ENCODE data around the gene IL4R. TPM values are rescaled to one million over a fixed set of nuclear protein-coding genes. Genes with fewer than 3 reads are reported as not detected.
"Not testable (repeated sequence)": the region's sequence is repeated elsewhere in the genome, so short reads cannot be mapped to it uniquely, and the experiment has no call there.

IL4R gene
- polyA plus RNA-seq, 3 donors: 14.3 to 17.3 (median 14.5) TPM

GRCh38 chr16:27377666-27378485 is 64.1 kb downstream of the IL4R start:
- no peak for DNase-seq (ENCODE audit: low read depth in 3 of 3, low spot score in 2 of 3)

- DNase-seq (ENCODE audit: low read depth in 3 of 3, low spot score in 2 of 3): no peak
Observed at GRCh38 chr16:27378871-27379481, 65.2 kb downstream of the IL4R start.

GRCh38 chr16:27379919-27380318 is 66.1 kb downstream of the IL4R start:
- no peak for DNase-seq (ENCODE audit: low read depth in 3 of 3, low spot score in 2 of 3)

DNA sequence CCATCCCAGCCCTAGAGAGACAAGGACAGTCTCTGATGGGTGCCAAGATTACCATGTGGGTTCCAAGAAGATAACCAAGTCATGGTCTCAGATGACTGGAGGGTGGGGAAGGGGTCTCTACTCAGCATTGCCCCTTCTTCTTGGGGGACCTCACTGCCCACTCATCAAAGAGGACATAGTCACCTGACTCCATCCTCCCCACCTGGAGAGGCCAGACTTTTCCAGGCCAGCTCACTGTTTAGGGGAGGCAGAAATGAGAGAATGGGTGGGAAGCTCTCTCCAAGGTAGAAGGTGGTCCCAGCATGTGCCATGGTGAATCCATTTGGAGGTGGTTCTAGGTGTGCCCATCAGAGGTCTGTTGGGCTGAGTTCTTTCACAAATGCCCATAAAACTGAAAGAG is 67.5 kb downstream of the IL4R start:
- no peak for DNase-seq (ENCODE audit: low read depth in 3 of 3, low spot score in 2 of 3)

DNA sequence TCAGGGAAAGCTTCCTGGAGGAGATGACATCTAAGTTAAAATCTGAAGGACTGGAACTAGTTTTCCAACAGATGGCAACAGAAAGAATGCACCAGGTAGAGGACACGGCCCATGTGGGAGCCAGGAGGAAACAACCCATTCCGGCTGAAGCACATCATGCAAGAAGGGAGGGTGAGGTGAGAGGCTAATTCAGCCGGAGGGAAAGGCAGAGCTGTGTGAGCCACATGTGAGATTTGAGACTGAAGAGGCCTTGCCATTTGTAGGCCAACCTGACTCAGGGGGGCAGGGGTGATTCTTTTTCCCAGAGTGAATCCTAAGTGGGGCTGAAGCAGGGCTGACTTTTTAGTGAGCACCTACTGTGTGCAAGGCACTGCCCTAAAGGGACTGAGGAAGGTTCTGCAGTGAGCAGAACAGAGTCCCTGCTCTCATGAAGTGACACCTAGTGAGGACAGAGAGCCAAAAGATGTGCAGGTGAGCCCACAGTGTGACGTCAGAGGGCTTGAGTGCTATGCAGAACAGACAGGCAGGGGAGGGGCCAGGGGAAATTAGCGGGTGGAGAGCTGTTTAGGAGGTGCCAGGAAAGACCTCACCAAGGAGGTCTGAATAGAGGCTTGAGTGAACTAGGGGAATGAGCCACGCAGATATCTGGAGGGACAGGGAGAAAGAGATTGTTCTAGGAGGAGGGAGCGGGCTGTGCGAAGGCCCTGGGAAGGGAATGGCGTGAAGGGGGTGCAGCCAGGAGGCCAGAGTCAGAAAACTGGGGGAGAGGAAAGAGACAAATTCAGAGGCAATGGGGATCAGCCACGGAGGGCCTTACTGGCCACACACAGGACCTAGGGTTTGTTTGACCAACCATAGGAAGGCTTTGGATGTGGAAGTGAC is 68.4 kb downstream of the IL4R start:
- no peak for DNase-seq (ENCODE audit: low read depth in 3 of 3, low spot score in 2 of 3)

- DNase-seq (ENCODE audit: low read depth in 3 of 3, low spot score in 2 of 3): no peak
Observed at GRCh38 chr16:27383556-27384243, 69.9 kb downstream of the IL4R start.

DNA sequence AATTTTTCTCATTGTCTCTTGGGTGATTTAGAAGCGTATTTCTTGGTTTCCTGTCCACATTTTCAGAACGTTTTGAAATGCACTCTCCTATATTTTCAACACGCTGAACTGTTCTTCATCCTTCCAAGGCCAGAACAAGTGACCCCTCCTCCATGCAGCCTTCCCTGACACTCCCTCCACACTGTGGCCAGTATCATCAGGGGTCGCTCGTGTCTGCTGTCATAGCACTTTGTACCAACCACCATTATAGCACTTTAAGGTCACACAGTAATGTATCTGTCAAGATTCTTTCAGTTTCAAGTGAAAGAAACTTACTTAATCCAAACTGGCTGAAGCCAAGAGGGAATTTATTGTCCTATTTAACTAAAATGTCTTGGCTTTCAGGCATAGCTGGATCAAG is 70.7 kb downstream of the IL4R start:
- no peak for DNase-seq (ENCODE audit: low read depth in 3 of 3, low spot score in 2 of 3)

DNA sequence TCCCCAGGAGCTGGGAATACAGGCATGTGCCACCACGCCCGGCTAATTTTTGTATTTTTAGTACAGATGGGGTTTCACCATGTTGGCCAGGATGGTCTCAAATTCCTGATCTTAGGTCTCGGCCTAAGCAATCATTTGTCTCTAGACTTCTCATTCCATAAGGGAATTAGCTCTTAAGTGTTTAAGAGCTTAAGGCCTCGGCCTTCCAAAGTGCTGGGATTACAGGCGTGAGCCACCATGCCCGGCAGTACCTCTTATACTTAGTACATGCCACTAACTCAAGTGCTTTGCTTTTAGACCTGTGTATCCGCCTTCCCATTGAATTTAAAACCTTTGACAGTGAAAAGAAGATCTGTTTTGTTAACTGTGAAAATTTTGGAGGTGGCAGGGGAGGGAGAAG is 71.6 kb downstream of the IL4R start:
- DNase-seq (ENCODE audit: low read depth in 3 of 3, low spot score in 2 of 3): no peak

GRCh38 chr16:27386674-27387073 is 72.9 kb downstream of the IL4R start:
- DNase-seq (ENCODE audit: low read depth in 3 of 3, low spot score in 2 of 3): no peak

DNA sequence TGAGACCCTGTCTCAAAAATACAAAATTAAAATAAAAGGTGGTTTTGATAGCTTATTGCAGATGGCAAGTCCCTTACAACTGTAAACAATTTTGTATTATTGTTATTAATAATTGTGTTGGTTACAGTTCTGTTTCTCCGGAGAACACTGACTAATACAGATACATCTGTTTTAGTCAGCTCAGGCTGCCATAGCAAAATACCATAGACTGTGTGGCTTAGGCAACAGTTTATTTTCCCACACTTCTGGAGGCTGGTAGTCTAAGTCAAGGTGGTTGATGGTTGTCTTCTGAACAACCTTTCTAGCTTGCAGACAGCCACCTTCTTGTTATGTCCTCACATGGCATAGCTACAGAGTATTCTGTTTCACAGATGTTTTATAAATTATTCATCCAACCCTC is 74.0 kb downstream of the IL4R start:
- DNase-seq (ENCODE audit: low read depth in 3 of 3, low spot score in 2 of 3): no peak

GRCh38 chr16:27389272-27389961 is 75.6 kb downstream of the IL4R start:
- no peak for DNase-seq (ENCODE audit: low read depth in 3 of 3, low spot score in 2 of 3)

GRCh38 chr16:27390151-27390550 is 76.4 kb downstream of the IL4R start:
- DNase-seq (ENCODE audit: low read depth in 3 of 3, low spot score in 2 of 3): no peak

- DNase-seq (ENCODE audit: low read depth in 3 of 3, low spot score in 2 of 3): no peak
Observed at GRCh38 chr16:27392671-27393070, 78.9 kb downstream of the IL4R start.

GRCh38 chr16:27394516-27394915 is 80.7 kb downstream of the IL4R start:
- no peak for DNase-seq (ENCODE audit: low read depth in 3 of 3, low spot score in 2 of 3)

DNA sequence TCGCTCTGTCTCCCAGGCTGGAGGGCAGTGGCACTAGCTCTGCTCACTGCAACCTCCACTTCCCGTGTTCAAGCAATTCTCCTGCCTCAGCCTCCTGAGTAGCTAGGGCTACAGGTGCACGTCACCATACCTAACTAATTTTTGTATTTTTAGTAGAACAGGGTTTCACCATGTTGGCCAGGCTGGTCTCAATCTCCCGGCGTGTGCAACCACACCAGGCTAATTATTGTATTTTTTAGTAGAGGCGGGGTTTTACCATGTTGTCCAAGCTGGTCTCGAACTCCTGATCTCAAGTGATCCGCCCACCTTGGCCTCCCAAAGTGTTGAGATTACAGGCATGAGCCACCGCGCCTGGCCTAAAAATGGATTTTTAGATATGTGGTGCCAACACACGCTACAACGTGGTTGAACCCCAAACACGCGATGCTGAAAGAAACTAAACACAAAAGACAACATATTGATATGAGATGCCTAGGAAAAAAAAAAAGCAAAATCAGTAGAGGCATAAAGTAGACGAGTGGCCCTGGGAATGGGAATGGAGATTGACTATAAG is 84.6 kb downstream of the IL4R start:
- DNase-seq (ENCODE audit: low read depth in 3 of 3, low spot score in 2 of 3): not testable (repeated sequence)

GRCh38 chr16:27398894-27399853 is 85.4 kb downstream of the IL4R start:
- DNase-seq (ENCODE audit: low read depth in 3 of 3, low spot score in 2 of 3): no peak

GRCh38 chr16:27399969-27400368 is 86.2 kb downstream of the IL4R start:
- no peak for DNase-seq (ENCODE audit: low read depth in 3 of 3, low spot score in 2 of 3)

DNA sequence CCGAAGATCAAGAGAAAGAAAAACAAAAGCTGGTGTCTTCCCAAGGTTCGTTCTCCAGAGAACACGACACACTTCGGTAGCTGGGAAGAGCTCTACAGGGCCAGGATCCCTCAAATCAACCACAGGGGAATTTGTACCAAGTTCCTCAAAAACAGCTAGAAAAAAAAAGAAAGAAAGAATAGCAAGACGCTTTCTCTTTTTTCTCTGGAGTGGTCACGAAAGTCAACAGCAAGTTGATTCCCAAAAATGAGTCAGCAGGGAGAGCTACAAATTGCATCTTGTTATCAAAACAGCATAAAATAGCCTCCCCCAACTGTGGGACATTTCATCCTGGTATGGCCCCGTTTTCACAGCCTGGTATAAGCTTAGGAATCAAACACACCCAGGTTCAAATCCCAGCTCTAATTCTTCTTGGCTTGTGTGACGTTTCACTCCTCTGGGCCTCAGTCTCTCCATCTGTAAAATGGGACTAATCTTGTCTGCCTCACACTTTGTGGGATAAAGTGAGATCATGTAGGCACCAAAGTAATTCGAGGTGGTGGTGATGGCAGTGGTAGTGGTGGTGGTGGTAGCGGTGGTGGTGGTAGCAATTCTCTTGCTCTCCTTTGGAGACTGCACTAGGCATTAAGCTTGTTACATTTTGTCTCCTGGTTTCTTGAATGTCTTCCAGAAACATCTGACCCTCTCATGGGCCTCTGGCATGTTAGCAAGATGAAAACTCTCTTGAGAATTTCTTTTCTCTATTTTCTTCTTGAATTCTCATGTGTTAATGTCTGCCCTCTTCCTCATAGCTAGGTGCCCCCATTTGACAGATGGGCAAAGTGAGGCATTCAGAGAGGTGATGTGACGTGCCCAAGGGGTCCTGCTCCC is 87.2 kb downstream of the IL4R start:
- DNase-seq (ENCODE audit: low read depth in 3 of 3, low spot score in 2 of 3): no peak
